Measurements from ENCODE around the gene F8A2. TPM values are rescaled to one million over a fixed set of nuclear protein-coding genes. Genes with fewer than 3 reads are reported as not detected.
"Not testable (repeated sequence)": the region's sequence is repeated elsewhere in the genome, so short reads cannot be mapped to it uniquely, and the experiment has no call there.

The F8A2 gene
- not detected for total RNA-seq

GRCh38 chrX:155381843-155382528, at the start of gene F8A2:
F8A2 (plus strand) TSS chrX:155382095; CDS start chrX:155382115, 20 bp downstream.
- H3K27ac ChIP-seq; H3K4me3 ChIP-seq; H3K4me1 ChIP-seq; DNase-seq; intact Hi-C loops (cut with DNase I; ENCODE audit: low total_unique reads); H3K36me3 ChIP-seq; H3K9me3 ChIP-seq; H3K27me3 ChIP-seq: not testable (repeated sequence)

GRCh38 chrX:155333544-155334100, 48.3 kb upstream of the F8A2 start:
- no peak for DNase-seq
- Histone ChIP-seq H3K27me3 (no peaks in the 10 kb centered on the region), H3K4me3 (peak overlapping the region; percentile 8 to 23), H3K4me1 (no peaks in the 10 kb centered on the region), H3K9me3 (no peaks in the 10 kb centered on the region), H3K27ac (peak overlapping the region; percentile 63 to 78), H3K36me3 (no peaks in the 10 kb centered on the region)
- no peak for TF ChIP-seq CTCF (IDR thresholded peaks at IDR 0.05)
- no peak for TF ChIP-seq POLR2A (IDR thresholded peaks at IDR 0.05)
- intact Hi-C loops (cut with DNase I; ENCODE audit: low total_unique reads), result no loop called here

DNA sequence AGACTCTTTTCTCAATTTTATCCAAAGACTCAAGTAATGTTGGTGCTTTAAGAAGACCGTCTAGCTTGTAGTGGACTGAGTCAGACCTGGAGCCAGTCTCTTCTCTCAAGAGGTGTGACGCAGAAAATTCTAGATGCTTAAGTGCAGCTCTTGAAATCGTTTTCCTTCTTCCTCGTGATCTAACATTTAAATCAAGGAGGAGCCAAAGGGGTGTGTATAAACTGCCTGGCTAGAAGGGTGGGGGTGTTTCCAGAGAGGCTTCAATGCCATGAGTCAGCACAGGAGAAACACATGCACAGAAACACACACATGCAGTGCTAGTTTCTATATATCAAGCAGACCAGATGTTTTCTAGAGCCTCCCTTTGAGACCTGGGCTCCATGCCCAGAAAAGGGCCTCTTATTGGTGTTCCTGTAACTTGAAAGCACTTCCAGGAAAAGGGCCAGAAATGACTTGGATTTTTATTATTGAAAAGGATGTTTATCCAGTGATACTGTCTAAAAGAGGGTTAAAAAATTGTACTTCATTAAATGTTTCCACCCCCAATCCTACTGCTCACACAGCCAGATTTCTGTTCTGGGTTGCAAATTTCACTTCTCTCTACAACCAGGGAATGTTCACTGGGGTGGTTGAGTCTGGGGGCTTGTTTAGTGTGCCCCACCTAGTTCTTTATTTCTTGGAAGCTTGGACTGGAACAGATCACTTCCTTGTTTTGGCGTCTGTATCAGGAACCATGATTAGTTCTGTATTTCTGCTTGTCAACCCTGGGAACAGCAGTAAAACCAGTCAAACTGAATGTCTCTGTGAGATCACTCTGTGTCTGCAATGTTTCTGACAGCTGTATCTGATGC, 47.2 kb upstream of the F8A2 start, which contains the start of gene CLIC2:
Gene CLIC2, minus strand, starts transcription at position 129 of the 851 bp plus-strand sequence. CDS start 187 bp downstream, outside the sequence.
- intact Hi-C loops (cut with DNase I; ENCODE audit: low total_unique reads), result no loop called here
- Histone ChIP-seq H3K4me1 (no peaks in the 10 kb centered on the region), H3K27me3 (no peaks in the 10 kb centered on the region), H3K36me3 (no peaks in the 10 kb centered on the region), H3K27ac (peak within 1 kb of the TSS; percentile 63 to 78), H3K4me3 (peak within 1 kb of the TSS; percentile 8 to 23), H3K9me3 (no peaks in the 10 kb centered on the region)
- peak; percentile 27 to 54 for DNase-seq
- TF ChIP-seq POLR2A (IDR thresholded peaks at IDR 0.05) (peak in 1 of 2 donors; percentile 43), CTCF (IDR thresholded peaks at IDR 0.05) (no peak)

GRCh38 chrX:155335337-155335712, 46.6 kb upstream of the F8A2 start:
- H3K36me3 ChIP-seq; H3K27me3 ChIP-seq; DNase-seq; H3K9me3 ChIP-seq; intact Hi-C loops (cut with DNase I; ENCODE audit: low total_unique reads); H3K4me1 ChIP-seq; H3K4me3 ChIP-seq: not testable (repeated sequence)
- H3K27ac ChIP-seq, result peak overlapping the region; percentile 63 to 78

DNA sequence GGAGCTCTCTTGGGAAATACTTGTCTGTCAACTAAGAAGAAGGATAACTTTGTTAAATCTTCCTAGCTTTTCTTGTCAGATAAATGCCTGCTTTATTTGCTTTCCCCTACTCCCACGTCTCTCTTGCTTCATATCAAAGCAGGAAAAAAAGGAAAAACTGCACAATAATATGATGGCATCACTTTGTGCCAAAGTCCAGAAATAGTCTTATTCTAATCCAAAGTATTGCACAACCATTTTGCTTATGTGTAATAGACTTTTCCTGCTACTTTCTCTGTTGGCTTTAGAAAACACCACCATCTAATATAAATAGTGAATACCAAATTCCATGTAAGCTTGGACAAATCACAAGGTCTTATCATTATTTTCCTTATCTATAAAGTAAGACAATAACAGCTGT, 36.2 kb upstream of the F8A2 start:
- H3K4me1 ChIP-seq; H3K27ac ChIP-seq; H3K4me3 ChIP-seq; H3K27me3 ChIP-seq; intact Hi-C loops (cut with DNase I; ENCODE audit: low total_unique reads); DNase-seq; H3K36me3 ChIP-seq; H3K9me3 ChIP-seq: not testable (repeated sequence)

DNA sequence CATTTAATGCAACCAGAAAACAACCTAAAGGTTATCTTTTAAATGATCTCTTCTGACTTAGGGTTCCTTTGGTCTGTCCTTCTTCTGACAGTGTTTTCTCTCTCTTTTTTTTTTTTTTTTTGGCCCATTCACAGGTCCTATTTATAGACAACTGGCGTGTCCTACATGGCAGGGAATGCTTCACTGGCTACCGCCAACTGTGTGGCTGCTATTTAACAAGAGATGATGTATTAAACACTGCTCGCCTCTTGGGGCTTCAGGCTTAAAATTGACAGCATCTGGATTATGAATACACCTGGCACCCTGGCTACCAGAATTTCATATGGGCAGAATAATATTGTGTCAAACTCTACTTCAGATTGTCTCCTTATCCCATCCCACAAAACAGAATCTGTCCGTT, 32.4 kb upstream of the F8A2 start:
- H3K9me3 ChIP-seq; H3K27ac ChIP-seq; DNase-seq; intact Hi-C loops (cut with DNase I; ENCODE audit: low total_unique reads); H3K4me3 ChIP-seq; H3K27me3 ChIP-seq; H3K4me1 ChIP-seq; H3K36me3 ChIP-seq: not testable (repeated sequence)

DNA sequence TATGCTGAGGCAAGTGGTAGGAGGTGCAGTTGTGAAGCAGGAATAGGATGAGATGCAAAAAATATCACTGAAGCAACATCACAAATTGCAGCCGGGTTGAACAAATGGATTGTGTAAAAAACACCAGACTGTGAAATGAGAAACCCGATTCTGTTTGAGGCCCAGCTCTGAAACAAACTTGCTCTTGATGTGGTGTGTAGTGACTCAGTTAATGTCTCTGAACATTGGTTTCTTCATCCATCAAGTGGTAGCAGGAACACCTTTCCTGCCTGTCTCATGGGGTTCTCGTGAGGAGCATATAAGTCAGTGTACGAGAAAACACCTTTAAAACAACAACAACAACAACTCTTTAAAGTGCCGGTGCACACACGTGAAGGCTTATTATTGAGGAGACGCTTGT, 18.2 kb upstream of the F8A2 start:
- H3K36me3 ChIP-seq; intact Hi-C loops (cut with DNase I; ENCODE audit: low total_unique reads); DNase-seq; H3K4me1 ChIP-seq; H3K4me3 ChIP-seq; H3K9me3 ChIP-seq; H3K27me3 ChIP-seq; H3K27ac ChIP-seq: not testable (repeated sequence)

DNA sequence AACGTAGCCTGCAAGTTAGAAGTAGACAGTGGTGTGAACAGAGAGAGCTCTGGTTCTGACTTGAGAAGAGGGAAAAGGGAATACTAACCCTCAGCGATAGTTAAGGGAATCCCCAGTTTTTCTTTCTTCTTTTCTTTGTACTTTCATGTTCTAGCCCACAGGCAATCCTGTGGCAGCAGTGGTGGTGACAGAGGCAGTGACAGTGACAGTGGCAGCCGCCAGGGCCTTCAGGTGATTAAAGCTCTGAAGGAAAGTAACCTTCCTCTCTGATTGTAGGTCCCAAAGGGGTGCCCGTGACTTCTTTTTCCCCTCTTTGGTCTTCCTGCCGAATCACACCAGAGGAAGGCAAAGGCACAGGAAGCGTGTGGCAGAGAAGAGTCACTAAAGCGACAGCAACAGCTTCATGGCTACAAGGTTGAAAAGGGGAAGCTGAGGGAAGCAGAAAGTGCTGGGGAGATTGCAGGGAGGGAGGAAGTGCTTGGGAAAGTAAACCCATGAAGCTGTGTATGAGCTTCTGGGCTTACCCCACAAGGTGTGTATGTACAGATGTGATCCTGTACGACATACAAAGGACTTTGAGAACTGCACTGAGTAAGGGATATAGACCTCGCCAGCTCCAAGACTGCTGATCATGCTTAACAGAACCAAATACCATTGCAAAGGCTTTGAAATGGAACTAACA, 8.0 kb upstream of the F8A2 start:
- H3K4me3 ChIP-seq; H3K27me3 ChIP-seq; H3K4me1 ChIP-seq; H3K36me3 ChIP-seq; DNase-seq; intact Hi-C loops (cut with DNase I; ENCODE audit: low total_unique reads); H3K9me3 ChIP-seq; H3K27ac ChIP-seq: not testable (repeated sequence)

- H3K4me3 ChIP-seq; intact Hi-C loops (cut with DNase I; ENCODE audit: low total_unique reads); H3K36me3 ChIP-seq; H3K27ac ChIP-seq; DNase-seq; H3K9me3 ChIP-seq; H3K4me1 ChIP-seq; H3K27me3 ChIP-seq: not testable (repeated sequence)
These were observed 2.1 kb upstream of the F8A2 start for GRCh38 chrX:155379802-155380201.

DNA sequence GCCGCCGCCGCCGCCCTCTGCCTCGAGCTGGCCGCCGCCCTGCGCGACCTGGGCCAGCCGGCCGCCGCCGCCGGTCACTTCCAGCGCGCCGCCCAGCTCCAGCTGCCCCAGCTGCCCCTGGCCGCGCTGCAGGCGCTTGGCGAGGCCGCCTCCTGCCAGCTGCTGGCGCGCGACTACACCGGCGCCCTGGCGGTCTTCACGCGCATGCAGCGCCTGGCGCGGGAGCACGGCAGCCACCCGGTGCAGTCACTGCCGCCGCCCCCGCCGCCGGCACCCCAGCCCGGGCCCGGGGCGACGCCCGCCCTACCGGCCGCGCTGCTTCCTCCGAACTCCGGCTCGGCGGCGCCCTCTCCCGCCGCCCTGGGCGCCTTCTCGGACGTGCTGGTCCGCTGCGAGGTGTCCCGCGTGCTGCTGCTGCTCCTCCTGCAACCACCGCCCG, 653 bp downstream of the F8A2 start:
- H3K4me3 ChIP-seq; intact Hi-C loops (cut with DNase I; ENCODE audit: low total_unique reads); H3K9me3 ChIP-seq; H3K27me3 ChIP-seq; H3K36me3 ChIP-seq; H3K27ac ChIP-seq; DNase-seq; H3K4me1 ChIP-seq: not testable (repeated sequence)
